Right hindlimb (tissue), 1 donor: ENCODE measurements around the gene DAD1.
A peak's percentile ranks its signal among the peaks of the same experiment; 100 is the strongest.
"Not testable (repeated sequence)": the region's sequence is repeated elsewhere in the genome, so short reads cannot be mapped to it uniquely, and the experiment has no call there.

Experiments
- DNase-seq: peaks from one replicate; pipeline ENCODE4 v3.0.0-alpha.2; 2018

The DAD1 gene

GRCh38 chr14:22589096-22589839, at the start of gene DAD1:
DAD1 (minus strand) TSS chr14:22589224; CDS start chr14:22589157, 67 bp downstream.
- peak; percentile 99 for DNase-seq

GRCh38 chr14:22635980-22636379, 47.0 kb upstream of the DAD1 start:
- DNase-seq = not testable (repeated sequence)

GRCh38 chr14:22634233-22634900, 45.3 kb upstream of the DAD1 start:
- DNase-seq = no peak

GRCh38 chr14:22630486-22630885, 41.5 kb upstream of the DAD1 start:
- no peak for DNase-seq

GRCh38 chr14:22630066-22630465, 41.0 kb upstream of the DAD1 start:
- DNase-seq = no peak

- no peak for DNase-seq
Measured at GRCh38 chr14:22629361-22629760, 40.3 kb upstream of the DAD1 start.

GRCh38 chr14:22627506-22628263, 38.7 kb upstream of the DAD1 start:
- DNase-seq = no peak

GRCh38 chr14:22626590-22626989, 37.6 kb upstream of the DAD1 start:
- DNase-seq = no peak

GRCh38 chr14:22623047-22623446, 34.0 kb upstream of the DAD1 start:
- DNase-seq = no peak

GRCh38 chr14:22622255-22622654, 33.2 kb upstream of the DAD1 start:
- no peak for DNase-seq

GRCh38 chr14:22615765-22616164, 26.7 kb upstream of the DAD1 start:
- not testable (repeated sequence) for DNase-seq

- DNase-seq = peak; percentile 37
Measured at GRCh38 chr14:22614240-22614799, 25.3 kb upstream of the DAD1 start.

- no peak for DNase-seq
Measured at GRCh38 chr14:22613736-22614239, 24.8 kb upstream of the DAD1 start.

- DNase-seq = no peak
Measured at GRCh38 chr14:22613106-22613695, 24.2 kb upstream of the DAD1 start.

GRCh38 chr14:22610931-22611330, 21.9 kb upstream of the DAD1 start:
- no peak for DNase-seq

- DNase-seq = no peak
Measured at GRCh38 chr14:22607291-22607690, 18.3 kb upstream of the DAD1 start.

- no peak for DNase-seq
Measured at GRCh38 chr14:22606380-22606779, 17.4 kb upstream of the DAD1 start.

GRCh38 chr14:22602862-22603261, 13.8 kb upstream of the DAD1 start:
- DNase-seq = no peak

- no peak for DNase-seq
Measured at GRCh38 chr14:22601996-22602395, 13.0 kb upstream of the DAD1 start.

GRCh38 chr14:22601456-22601855, 12.4 kb upstream of the DAD1 start:
- no peak for DNase-seq

- DNase-seq = no peak
Measured at GRCh38 chr14:22600027-22600426, 11.0 kb upstream of the DAD1 start.

- no peak for DNase-seq
Measured at GRCh38 chr14:22599349-22599748, 10.3 kb upstream of the DAD1 start.

- DNase-seq = no peak
Measured at GRCh38 chr14:22598896-22599244, 9.8 kb upstream of the DAD1 start.
